GM12873 (cell line): Measurements from ENCODE around the gene SLC24A4.

Experiments
- TF ChIP-seq, protein P1 (sequence below): IDR thresholded peaks from 2 replicates; pipeline ENCODE4 v1.5.1; 2012; ENCODE audit warnings: low read depth, mild to moderate bottlenecking, moderate library complexity, low read length, control low read depth; ENCODE audit not compliant: insufficient read depth; ENCODE audit errors: missing control alignments

The SLC24A4 gene

DNA sequence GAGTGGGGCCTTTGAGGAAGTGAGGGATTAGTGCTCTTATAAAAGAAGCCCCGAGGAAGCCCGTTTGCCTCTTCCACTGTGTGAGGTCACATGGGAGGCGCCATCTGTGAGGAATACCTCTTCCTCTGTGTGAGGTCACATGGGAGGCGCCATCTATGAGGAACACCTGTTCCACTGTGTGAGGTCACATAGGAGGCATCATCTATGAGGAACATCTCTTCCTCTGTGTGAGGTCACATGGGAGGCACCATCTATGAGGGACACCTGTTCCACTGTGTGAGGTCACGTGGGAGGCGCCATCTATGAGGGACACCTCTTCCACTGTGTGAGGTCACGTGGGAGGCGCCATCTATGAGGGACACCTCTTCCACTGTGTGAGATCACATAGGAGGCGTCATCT is 69.7 kb downstream of the SLC24A4 start:
- TF ChIP-seq, protein P1, sequence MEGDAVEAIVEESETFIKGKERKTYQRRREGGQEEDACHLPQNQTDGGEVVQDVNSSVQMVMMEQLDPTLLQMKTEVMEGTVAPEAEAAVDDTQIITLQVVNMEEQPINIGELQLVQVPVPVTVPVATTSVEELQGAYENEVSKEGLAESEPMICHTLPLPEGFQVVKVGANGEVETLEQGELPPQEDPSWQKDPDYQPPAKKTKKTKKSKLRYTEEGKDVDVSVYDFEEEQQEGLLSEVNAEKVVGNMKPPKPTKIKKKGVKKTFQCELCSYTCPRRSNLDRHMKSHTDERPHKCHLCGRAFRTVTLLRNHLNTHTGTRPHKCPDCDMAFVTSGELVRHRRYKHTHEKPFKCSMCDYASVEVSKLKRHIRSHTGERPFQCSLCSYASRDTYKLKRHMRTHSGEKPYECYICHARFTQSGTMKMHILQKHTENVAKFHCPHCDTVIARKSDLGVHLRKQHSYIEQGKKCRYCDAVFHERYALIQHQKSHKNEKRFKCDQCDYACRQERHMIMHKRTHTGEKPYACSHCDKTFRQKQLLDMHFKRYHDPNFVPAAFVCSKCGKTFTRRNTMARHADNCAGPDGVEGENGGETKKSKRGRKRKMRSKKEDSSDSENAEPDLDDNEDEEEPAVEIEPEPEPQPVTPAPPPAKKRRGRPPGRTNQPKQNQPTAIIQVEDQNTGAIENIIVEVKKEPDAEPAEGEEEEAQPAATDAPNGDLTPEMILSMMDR: no peak

DNA sequence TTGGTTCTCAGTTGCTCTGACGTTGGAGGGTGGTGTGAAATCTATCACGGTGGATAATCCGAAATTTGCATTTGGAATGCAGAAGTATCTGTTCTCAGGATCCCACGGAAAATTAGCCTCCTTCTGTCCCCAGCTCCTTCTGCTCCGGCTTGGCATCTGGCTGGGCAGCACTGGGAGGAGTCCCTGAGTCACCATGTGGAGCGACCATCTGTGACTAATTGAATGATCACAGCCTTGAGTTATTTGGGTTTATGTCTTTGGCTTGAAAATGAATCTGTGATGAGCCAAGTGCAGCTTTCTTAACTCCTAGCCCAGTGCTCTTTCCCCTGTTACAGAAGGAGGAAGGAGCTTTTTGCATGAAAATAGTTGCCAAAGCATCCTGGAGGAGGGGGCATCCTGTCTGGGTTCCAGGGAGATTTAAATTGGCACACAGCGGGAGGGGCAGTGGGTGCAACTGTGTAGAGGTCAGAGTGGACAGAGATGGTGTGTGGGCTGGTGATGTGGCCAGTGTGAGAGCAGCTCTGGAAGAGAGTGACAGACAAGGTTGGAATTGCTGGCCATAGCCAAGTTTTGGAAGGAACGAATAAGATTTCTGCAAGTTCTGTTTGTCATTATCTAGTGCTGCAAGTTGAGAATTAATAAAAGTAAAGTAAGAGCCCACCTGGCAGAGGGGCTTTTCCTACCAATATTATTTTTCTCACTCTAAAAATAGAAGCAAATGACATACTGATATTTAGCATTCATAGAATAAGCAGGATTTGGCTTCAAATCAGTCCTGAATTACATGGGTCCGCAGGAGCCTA is 74.4 kb downstream of the SLC24A4 start:
- TF ChIP-seq, protein P1: no peak

DNA sequence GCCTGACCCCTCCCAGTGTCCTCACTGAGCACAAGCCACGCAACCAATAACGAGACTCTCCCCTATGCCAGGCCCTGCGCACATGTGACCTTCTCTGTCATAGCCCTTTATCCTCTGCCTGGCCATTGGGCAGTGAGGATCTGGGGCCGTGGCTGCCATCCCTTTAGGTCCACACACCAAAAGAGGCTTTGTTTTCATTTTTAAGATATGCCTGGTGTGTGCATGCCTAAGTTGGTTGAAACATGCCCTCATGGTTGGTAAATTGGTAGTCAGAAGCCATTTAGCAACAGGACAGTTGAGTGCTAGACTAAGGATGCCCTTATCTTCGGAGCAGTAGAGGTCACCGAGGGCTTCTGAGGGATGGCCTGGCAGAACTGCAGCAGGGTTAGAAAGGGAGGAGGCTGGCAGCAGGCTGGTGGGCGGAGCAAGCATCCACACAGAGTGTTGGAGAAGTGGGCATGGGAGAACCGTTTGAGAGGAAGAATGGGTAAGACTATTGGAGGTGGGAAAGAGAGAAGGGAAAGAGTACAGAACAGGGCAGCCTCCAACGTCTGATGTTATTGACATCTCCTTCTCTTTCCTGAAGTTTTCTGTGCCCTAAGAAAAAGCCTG is 75.1 kb downstream of the SLC24A4 start:
- TF ChIP-seq, protein P1: no peak

DNA sequence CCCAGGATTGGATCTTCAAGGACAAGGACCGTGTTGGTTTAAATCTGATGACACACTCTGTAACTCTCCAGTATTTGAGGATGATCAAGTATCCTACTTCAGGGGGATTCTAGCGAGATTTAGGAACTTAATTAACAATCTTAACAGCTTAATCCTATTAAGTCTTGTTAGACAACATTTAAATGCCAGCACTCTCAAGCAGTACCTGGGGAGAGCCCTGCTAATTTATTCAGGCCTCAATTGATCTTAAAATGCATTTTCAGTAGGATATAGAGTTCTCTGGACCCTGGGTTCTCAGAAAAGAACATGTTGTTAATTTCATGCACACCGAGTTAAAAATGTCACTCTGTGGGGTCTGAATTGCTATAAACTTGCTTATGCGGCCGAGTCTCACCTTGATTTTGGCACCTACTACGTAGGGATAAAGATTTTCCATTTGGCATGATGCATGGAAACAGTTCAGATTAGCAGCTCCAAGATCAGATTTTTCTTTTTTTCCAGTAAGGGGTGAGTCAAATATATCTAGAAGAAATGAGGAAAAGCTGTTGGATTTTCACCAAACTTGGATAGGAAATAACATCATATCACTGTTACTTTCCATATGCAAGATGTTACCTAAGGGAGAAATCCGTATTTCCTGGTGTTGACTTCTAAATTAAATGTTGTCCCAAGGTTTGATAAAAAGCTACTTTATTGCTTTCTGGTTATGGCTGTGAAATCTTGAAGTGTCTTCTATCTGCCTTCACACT is 76.1 kb downstream of the SLC24A4 start:
- TF ChIP-seq, protein P1: no peak

DNA sequence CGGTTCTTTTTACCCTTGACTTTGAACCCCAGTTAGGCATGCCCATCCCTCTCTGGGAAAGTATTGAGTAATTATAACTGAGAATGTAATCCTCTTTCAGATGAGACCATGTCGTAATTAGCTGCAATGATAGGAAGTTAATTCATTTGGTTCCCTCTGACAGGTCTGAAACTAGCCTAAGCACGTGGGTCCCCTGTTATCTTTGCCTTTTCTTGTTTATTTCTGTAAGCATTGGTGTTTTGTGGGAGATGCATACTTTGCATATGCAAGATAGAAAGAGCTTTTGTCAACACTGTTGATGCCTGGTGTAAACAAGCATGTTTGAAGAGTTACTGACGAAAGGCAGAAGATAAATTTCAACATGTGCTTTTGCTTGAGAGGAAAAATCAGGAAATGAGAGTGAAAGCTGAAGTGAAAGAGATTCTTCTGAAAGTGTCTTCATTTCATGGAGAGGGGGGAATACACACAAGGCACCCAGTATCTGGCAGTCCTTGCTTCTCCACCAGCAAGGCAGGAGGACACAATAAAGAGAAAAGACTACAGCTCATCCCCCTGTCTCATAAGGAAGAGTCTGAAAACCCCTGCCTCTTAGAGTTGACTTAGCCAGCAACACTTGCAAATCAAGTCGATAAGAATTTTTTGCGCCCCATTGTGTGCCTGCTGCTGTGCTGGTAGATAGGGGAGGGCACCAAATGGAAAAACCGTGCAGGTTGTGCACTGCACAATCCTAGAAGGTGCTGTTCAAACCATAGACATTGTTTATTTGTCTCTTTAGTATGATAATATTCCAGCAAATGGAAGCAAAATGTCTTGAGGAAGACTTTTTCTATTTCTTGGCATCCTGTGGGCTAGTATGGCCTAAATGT is 77.8 kb downstream of the SLC24A4 start:
- TF ChIP-seq, protein P1: no peak

DNA sequence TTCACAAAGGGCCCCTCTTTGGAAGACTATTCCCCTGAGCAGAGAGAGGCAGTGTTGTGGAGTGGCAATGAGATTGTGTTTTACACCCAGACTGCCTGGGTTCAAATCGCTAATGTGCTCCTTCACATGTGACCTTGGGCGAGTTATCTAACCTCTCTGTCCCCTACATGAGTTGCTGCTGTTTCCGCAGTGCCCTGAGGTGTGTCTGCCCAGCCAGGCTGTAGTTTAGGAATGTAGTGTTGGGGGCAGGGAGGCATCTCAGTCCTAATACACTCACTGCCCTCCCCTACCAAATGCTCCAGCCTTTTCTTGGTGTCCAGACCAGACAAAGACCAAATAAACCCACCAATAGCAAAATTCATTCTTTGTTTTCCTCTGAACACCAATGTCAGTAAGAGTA is 78.6 kb downstream of the SLC24A4 start:
- TF ChIP-seq, protein P1: no peak

DNA sequence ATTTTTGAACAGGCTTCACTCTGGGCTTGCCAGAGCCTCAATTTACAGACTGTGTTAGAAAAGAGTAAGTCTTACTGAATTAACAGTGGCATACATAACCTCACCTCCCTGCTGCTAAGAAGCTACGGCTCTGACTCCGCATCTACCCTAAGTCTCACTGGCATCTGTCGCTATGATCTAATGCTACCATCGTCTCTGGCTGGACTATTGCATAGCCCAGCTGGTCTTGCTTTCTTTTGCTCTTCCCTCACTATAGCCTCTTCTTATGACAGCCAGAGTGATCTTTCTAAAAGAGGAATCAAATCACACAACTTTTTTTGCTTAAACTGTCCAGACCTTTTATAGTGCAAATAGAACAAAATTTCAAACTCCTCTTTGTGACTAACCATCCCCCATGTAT is 81.1 kb downstream of the SLC24A4 start:
- TF ChIP-seq, protein P1: no peak
